ENCODE measurements around the gene USP3. TPM values are rescaled to one million over a fixed set of nuclear protein-coding genes. Genes with fewer than 3 reads are reported as not detected.
"Not testable (repeated sequence)": the region's sequence is repeated elsewhere in the genome, so short reads cannot be mapped to it uniquely, and the experiment has no call there.

Gene USP3
- total and polyA plus RNA-seq, 5 donors from 2014 or later, result 49.5 to 223 (median 55.7) TPM

GRCh38 chr15:63531586-63531985 lies 27.2 kb downstream of the USP3 start:
- ATAC-seq (ENCODE audit: low read depth in 2 of 2), result no peak
- peaks cover 7% of the 10 kb centered on the region for H3K4me1 ChIP-seq (ENCODE audit: control insufficient read depth, insufficient read depth, low read length, poor library complexity, severe bottlenecking)

GRCh38 chr15:63532307-63532744 lies 27.9 kb downstream of the USP3 start:
- Histone ChIP-seq H3K4me1 (ENCODE audit: control insufficient read depth, insufficient read depth, low read length, poor library complexity, severe bottlenecking) (peaks cover 7% of the 10 kb centered on the region), H3K27ac (ENCODE audit: insufficient read depth, low read length, poor library complexity, severe bottlenecking) (no peak overlapping the region), H3K9me3 (ENCODE audit: control insufficient read depth in 2 of 2, low read length in 2 of 2) (no peaks in the 10 kb centered on the region), H3K36me3 (ENCODE audit: control insufficient read depth, insufficient read depth, low read length) (peaks cover 10% of the 10 kb centered on the region), H3K27me3 (ENCODE audit: control insufficient read depth, insufficient read depth, low read length) (no peaks in the 10 kb centered on the region), H3K4me3 (ENCODE audit: low read depth, low read length) (no peak overlapping the region)
- H3K9me3 Mint-ChIP-seq, result no peaks in the 10 kb centered on the region
- no peak for ATAC-seq (ENCODE audit: low read depth in 2 of 2)
- no peak overlapping the region for H3K27ac Mint-ChIP-seq
- DNase-seq, result no peak
- H3K27me3 Mint-ChIP-seq, result no peaks in the 10 kb centered on the region
- H3K4me1 Mint-ChIP-seq, result peaks cover 69 to 87% (median 80%) of the 10 kb centered on the region in 4 donors
- no peak overlapping the region for H3K4me3 Mint-ChIP-seq
- H3K36me3 Mint-ChIP-seq, result peaks cover 11% of the 10 kb centered on the region

More at GRCh38 chr15:63531586-63531985, 27.2 kb downstream of the USP3 start:
- H3K36me3 ChIP-seq (ENCODE audit: control insufficient read depth, insufficient read depth, low read length), result peaks cover 3% of the 10 kb centered on the region
- peaks cover 72 to 94% (median 87%) of the 10 kb centered on the region in 4 donors for H3K4me1 Mint-ChIP-seq
- H3K27ac ChIP-seq (ENCODE audit: insufficient read depth, low read length, poor library complexity, severe bottlenecking), result no peak overlapping the region
- no peaks in the 10 kb centered on the region for H3K9me3 ChIP-seq (ENCODE audit: control insufficient read depth in 2 of 2, low read length in 2 of 2)
- DNase-seq, result no peak
- no peaks in the 10 kb centered on the region for H3K9me3 Mint-ChIP-seq
- H3K27me3 ChIP-seq (ENCODE audit: control insufficient read depth, insufficient read depth, low read length), result no peaks in the 10 kb centered on the region
- no peaks in the 10 kb centered on the region for H3K27me3 Mint-ChIP-seq
- peak overlapping the region in 1 of 3 donors; percentile 54 for H3K27ac Mint-ChIP-seq
- peaks cover 13% of the 10 kb centered on the region for H3K36me3 Mint-ChIP-seq
- H3K4me3 ChIP-seq (ENCODE audit: low read depth, low read length), result no peak overlapping the region
- H3K4me3 Mint-ChIP-seq, result peak overlapping the region in 3 of 4 donors; percentile 4 to 56 (median 26)

DNA sequence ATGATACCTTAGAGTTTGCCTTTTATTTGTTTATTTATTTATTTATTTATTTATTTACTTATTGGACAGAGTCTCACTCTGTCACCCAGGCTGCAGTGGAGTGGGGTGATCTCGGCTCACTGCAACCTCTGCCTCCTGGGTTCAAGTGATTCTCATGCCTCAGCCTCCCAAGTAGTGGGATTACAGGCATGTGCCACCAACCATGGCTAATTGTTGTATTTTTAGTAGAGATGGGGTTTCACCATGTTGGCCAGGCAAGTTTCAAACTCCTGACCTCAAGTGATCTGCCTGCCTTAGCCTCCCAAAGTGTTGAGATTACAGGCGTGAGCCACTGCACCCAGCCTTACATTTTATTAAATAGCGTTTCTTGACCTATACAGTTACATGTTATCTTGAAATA lies 30.5 kb downstream of the USP3 start:
- not testable (repeated sequence) for H3K27me3 Mint-ChIP-seq; H3K27ac ChIP-seq (ENCODE audit: insufficient read depth, low read length, poor library complexity, severe bottlenecking)
- peaks cover 32% of the 10 kb centered on the region for H3K36me3 ChIP-seq (ENCODE audit: control insufficient read depth, insufficient read depth, low read length)

GRCh38 chr15:63535689-63536088 lies 31.3 kb downstream of the USP3 start:
- Mint-ChIP-seq H3K27me3 (no peaks in the 10 kb centered on the region), H3K27ac (peak overlapping the region; percentile 19 to 65 (median 64)), H3K4me1 (peaks cover 43 to 77% (median 59%) of the 10 kb centered on the region in 4 donors), H3K36me3 (peaks cover 17% of the 10 kb centered on the region), H3K4me3 (no peak overlapping the region), H3K9me3 (no peaks in the 10 kb centered on the region)
- Histone ChIP-seq H3K4me3 (ENCODE audit: low read depth, low read length) (no peak overlapping the region), H3K36me3 (ENCODE audit: control insufficient read depth, insufficient read depth, low read length) (peaks cover 39% of the 10 kb centered on the region), H3K4me1 (ENCODE audit: control insufficient read depth, insufficient read depth, low read length, poor library complexity, severe bottlenecking) (no peaks in the 10 kb centered on the region), H3K27ac (ENCODE audit: insufficient read depth, low read length, poor library complexity, severe bottlenecking) (no peak overlapping the region), H3K27me3 (ENCODE audit: control insufficient read depth, insufficient read depth, low read length) (no peaks in the 10 kb centered on the region), H3K9me3 (ENCODE audit: control insufficient read depth in 2 of 2, low read length in 2 of 2) (no peaks in the 10 kb centered on the region)
- DNase-seq (no peak), ATAC-seq (ENCODE audit: low read depth in 2 of 2) (no peak)

More for the DNA sequence above, 30.5 kb downstream of the USP3 start:
- ATAC-seq (ENCODE audit: low read depth in 2 of 2); H3K9me3 Mint-ChIP-seq; H3K4me1 ChIP-seq (ENCODE audit: control insufficient read depth, insufficient read depth, low read length, poor library complexity, severe bottlenecking); H3K4me3 Mint-ChIP-seq; DNase-seq; H3K9me3 ChIP-seq (ENCODE audit: control insufficient read depth in 2 of 2, low read length in 2 of 2); H3K4me3 ChIP-seq (ENCODE audit: low read depth, low read length); H3K27me3 ChIP-seq (ENCODE audit: control insufficient read depth, insufficient read depth, low read length): not testable (repeated sequence)
- peaks cover 46 to 77% (median 62%) of the 10 kb centered on the region in 4 donors for H3K4me1 Mint-ChIP-seq
- H3K27ac Mint-ChIP-seq, result peak overlapping the region in 1 of 3 donors; percentile 19
- H3K36me3 Mint-ChIP-seq, result peaks cover 10% of the 10 kb centered on the region

DNA sequence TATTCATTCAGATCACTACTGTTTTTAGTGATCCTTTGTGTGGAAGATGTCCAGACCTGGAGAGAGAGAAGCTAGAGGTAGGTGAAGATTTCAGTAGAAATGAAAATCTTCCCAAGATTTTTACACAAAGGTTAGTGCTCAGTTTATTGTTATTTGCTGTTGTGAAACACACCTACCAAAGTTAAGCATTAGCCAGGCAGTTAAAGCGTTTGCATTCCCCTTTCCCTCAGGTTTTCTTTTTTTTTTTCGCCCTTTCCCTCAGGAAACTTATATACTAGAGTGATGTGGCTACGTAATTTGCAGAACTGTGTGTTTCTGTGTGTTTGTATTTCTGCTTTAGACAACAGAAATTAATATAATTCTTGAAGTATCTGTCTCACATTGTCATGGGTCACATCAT lies 34.5 kb downstream of the USP3 start:
- Mint-ChIP-seq H3K36me3 (peaks cover 23% of the 10 kb centered on the region), H3K4me3 (no peak overlapping the region), H3K4me1 (peaks cover 43 to 72% (median 50%) of the 10 kb centered on the region in 4 donors), H3K27ac (no peak overlapping the region), H3K9me3 (no peaks in the 10 kb centered on the region), H3K27me3 (no peaks in the 10 kb centered on the region)
- H3K27ac ChIP-seq (ENCODE audit: insufficient read depth, low read length, poor library complexity, severe bottlenecking), result no peak overlapping the region
- H3K4me3 ChIP-seq (ENCODE audit: low read depth, low read length), result no peak overlapping the region
- H3K4me1 ChIP-seq (ENCODE audit: control insufficient read depth, insufficient read depth, low read length, poor library complexity, severe bottlenecking), result peaks cover 7% of the 10 kb centered on the region
- no peaks in the 10 kb centered on the region for H3K27me3 ChIP-seq (ENCODE audit: control insufficient read depth, insufficient read depth, low read length)
- ATAC-seq (ENCODE audit: low read depth in 2 of 2) (no peak), DNase-seq (no peak)
- H3K9me3 ChIP-seq (ENCODE audit: control insufficient read depth in 2 of 2, low read length in 2 of 2), result no peaks in the 10 kb centered on the region
- H3K36me3 ChIP-seq (ENCODE audit: control insufficient read depth, insufficient read depth, low read length), result peaks cover 41% of the 10 kb centered on the region

- no peaks in the 10 kb centered on the region for H3K9me3 ChIP-seq (ENCODE audit: control insufficient read depth in 2 of 2, low read length in 2 of 2)
- no peaks in the 10 kb centered on the region for H3K27me3 ChIP-seq (ENCODE audit: control insufficient read depth, insufficient read depth, low read length)
- DNase-seq (no peak), ATAC-seq (ENCODE audit: low read depth in 2 of 2) (no peak)
- Mint-ChIP-seq H3K27ac (no peak overlapping the region), H3K36me3 (peaks cover 27% of the 10 kb centered on the region), H3K27me3 (no peaks in the 10 kb centered on the region), H3K4me1 (peaks cover 41 to 70% (median 49%) of the 10 kb centered on the region in 4 donors), H3K9me3 (no peaks in the 10 kb centered on the region), H3K4me3 (no peak overlapping the region)
- H3K36me3 ChIP-seq (ENCODE audit: control insufficient read depth, insufficient read depth, low read length), result peaks cover 41% of the 10 kb centered on the region
- no peak overlapping the region for H3K27ac ChIP-seq (ENCODE audit: insufficient read depth, low read length, poor library complexity, severe bottlenecking)
- H3K4me3 ChIP-seq (ENCODE audit: low read depth, low read length), result no peak overlapping the region
- H3K4me1 ChIP-seq (ENCODE audit: control insufficient read depth, insufficient read depth, low read length, poor library complexity, severe bottlenecking), result peaks cover 10% of the 10 kb centered on the region
These were observed 35.1 kb downstream of the USP3 start for GRCh38 chr15:63539521-63539920.

DNA sequence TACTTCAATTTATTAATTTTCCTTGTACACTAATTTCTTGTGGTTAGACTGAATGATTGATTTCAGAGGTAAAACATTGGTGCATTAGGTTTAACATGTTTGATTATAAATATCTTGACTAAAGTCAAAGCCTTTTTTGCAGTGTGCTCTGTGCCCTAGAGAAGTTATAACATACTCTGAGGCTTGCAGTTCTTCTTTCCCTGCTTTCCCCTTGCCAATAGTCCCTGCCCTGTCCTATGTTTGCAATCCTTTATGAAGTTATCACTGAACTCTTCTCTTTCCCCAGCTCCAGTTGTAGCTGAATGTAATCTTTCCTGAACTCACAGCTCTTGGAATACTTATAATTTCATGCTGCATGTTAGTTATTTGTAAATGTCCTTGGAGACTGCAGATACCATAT lies 35.6 kb downstream of the USP3 start:
- peaks cover 41% of the 10 kb centered on the region for H3K36me3 ChIP-seq (ENCODE audit: control insufficient read depth, insufficient read depth, low read length)
- H3K36me3 Mint-ChIP-seq, result peaks cover 27% of the 10 kb centered on the region
- H3K27ac Mint-ChIP-seq, result peak overlapping the region in 1 of 3 donors; percentile 76
- H3K4me1 Mint-ChIP-seq, result peaks cover 45 to 72% (median 52%) of the 10 kb centered on the region in 4 donors
- no peak overlapping the region for H3K4me3 ChIP-seq (ENCODE audit: low read depth, low read length)
- ATAC-seq (ENCODE audit: low read depth in 2 of 2) (no peak), DNase-seq (no peak)
- no peaks in the 10 kb centered on the region for H3K9me3 ChIP-seq (ENCODE audit: control insufficient read depth in 2 of 2, low read length in 2 of 2)
- peaks cover 10% of the 10 kb centered on the region for H3K4me1 ChIP-seq (ENCODE audit: control insufficient read depth, insufficient read depth, low read length, poor library complexity, severe bottlenecking)
- H3K27me3 Mint-ChIP-seq, result no peaks in the 10 kb centered on the region
- no peak overlapping the region for H3K27ac ChIP-seq (ENCODE audit: insufficient read depth, low read length, poor library complexity, severe bottlenecking)
- H3K4me3 Mint-ChIP-seq, result no peak overlapping the region
- no peaks in the 10 kb centered on the region for H3K9me3 Mint-ChIP-seq
- H3K27me3 ChIP-seq (ENCODE audit: control insufficient read depth, insufficient read depth, low read length), result no peaks in the 10 kb centered on the region

DNA sequence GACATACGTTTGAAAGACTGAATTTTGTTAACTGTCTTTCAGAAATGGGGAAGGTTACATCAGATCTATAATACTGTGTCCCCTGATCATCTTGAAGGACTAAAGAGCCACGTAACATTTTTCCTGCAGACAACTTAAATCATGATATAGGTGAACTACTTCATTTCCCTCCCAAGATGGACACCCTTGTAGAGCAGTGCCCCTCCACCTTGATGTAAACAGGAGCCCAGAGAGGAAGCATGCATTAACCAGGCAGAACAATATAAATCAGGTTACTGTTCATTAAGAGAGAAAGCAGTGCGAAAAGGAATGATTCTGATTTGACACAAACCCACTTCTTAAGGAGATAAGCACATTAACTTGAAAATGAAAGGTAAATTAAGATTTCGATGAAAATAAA lies 36.1 kb downstream of the USP3 start:
- Mint-ChIP-seq H3K27me3 (no peaks in the 10 kb centered on the region), H3K36me3 (peaks cover 24% of the 10 kb centered on the region), H3K9me3 (peaks cover 0 to under 1% (median 0%) of the 10 kb centered on the region in 7 donors), H3K4me1 (peaks cover 43 to 70% (median 53%) of the 10 kb centered on the region in 4 donors), H3K4me3 (peak overlapping the region in 1 of 4 donors; percentile 7), H3K27ac (no peak overlapping the region)
- no peak for DNase-seq
- Histone ChIP-seq H3K4me1 (ENCODE audit: control insufficient read depth, insufficient read depth, low read length, poor library complexity, severe bottlenecking) (peaks cover 10% of the 10 kb centered on the region), H3K9me3 (ENCODE audit: control insufficient read depth in 2 of 2, low read length in 2 of 2) (no peaks in the 10 kb centered on the region), H3K36me3 (ENCODE audit: control insufficient read depth, insufficient read depth, low read length) (peaks cover 43% of the 10 kb centered on the region), H3K4me3 (ENCODE audit: low read depth, low read length) (no peak overlapping the region), H3K27me3 (ENCODE audit: control insufficient read depth, insufficient read depth, low read length) (no peaks in the 10 kb centered on the region), H3K27ac (ENCODE audit: insufficient read depth, low read length, poor library complexity, severe bottlenecking) (no peak overlapping the region)
- no peak for ATAC-seq (ENCODE audit: low read depth in 2 of 2)
